ENCODE measurements around the gene POMGNT1.
"Not testable (repeated sequence)": the region's sequence is repeated elsewhere in the genome, so short reads cannot be mapped to it uniquely, and the experiment has no call there.

The POMGNT1 gene

DNA sequence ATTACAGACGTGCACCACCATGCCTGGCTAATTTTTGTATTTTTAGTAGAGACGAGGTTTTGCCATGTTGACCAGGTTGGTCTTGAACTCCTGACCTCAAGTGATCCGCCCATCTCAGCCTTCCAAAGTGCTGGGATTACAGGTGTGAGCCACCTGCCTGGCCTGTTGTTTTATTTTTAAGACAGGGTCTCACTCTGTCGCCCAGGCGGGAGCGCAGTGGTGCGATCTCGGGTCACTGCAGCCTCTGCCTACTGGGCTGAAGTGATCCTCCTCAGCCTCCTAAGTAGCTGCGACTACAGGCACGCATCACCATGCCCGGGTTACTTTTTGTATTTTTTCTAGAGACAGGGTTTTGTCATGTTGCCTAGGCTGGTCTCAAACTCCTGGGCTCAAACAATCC lies 24.8 kb upstream of the POMGNT1 start:
- ChIA-PET CTCF (interaction anchor here (0.6 to 6.2 kb wide), 38 partner anchors 9 to 884 kb away, joined by 3 to 71 read pairs (median 6); partner anchors contain the start of genes LURAP1, NSUN4, P3R3URF and POMGNT1), POLR2A (interaction anchor here (0.5 to 1.3 kb wide), 7 partner anchors 9 to 540 kb away, joined by 3 to 7 read pairs (median 3); partner anchors contain the start of genes PIK3R3 and RAD54L)
- TF ChIP-seq ZNF121 (tag by site-specific recombination; IDR thresholded peaks at IDR 0.05) = peak; percentile 34; the same call in 1 of the 2 replicates
- not testable (repeated sequence) for H3K4me3 ChIP-seq (ENCODE audit: low read depth, low read length); H3K9me3 ChIP-seq (ENCODE audit: control insufficient read depth, insufficient read depth, low read depth, low read length); H3K36me3 ChIP-seq (ENCODE audit: control insufficient read depth in 2 of 2, insufficient read depth in 1 of 2, low read length in 2 of 2); H3K4me1 ChIP-seq (ENCODE audit: control insufficient read depth, insufficient read depth, low read length); H3K27ac ChIP-seq (ENCODE audit: extremely low read depth, low read depth, low read length)

DNA sequence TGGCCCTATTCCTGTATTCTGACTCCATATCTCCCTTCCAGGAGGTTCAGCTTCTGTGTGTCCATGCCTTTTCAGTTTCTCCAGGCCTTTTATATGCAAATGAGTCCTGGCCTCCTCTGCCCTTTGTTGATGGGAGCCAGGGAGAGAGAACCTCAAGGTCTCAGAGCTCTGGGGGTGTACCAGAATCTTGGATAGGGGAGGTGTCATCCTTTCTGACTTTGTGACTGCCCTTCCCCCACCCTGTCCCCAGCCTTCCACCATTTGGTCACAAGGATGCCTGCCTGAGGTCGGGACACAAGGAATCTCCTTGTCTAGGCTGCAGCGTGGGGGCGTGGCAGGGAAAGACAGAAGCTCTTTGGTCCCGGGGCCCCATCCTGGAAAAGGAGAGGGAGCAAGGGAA lies 23.5 kb upstream of the POMGNT1 start:
- H3K4me3 ChIP-seq (ENCODE audit: low read depth, low read length) = no peak overlapping the region
- no peak overlapping the region for H3K27ac ChIP-seq (ENCODE audit: extremely low read depth, low read depth, low read length)
- ChIA-PET CTCF (interaction anchor here (0.7 to 6.2 kb wide), 6 partner anchors 11 to 186 kb away, joined by 3 to 70 read pairs (median 7); partner anchors contain the start of gene LURAP1), POLR2A (interaction anchor here (0.8 kb wide), 1 partner anchor 38 kb away, joined by 4 read pairs; no protein-coding TSS in a partner anchor)
- H3K4me1 ChIP-seq (ENCODE audit: control insufficient read depth, insufficient read depth, low read length) = no peaks in the 10 kb centered on the region
- TF ChIP-seq ZBTB20 (tag by site-specific recombination; IDR thresholded peaks at IDR 0.05) = 0 out of 2 replicates have a peak, but pooled peaks have one; percentile 41
- TF ChIP-seq, protein P1, sequence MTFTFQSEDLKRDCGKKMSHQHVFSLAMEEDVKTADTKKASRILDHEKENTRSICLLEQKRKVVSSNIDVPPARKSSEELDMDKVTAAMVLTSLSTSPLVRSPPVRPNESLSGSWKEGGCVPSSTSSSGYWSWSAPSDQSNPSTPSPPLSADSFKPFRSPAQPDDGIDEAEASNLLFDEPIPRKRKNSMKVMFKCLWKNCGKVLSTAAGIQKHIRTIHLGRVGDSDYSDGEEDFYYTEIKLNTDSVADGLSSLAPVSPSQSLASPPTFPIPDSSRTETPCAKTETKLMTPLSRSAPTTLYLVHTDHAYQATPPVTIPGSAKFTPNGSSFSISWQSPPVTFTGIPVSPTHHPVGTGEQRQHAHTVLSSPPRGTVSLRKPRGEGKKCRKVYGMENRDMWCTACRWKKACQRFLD (tag by site-specific recombination; IDR thresholded peaks at IDR 0.05) = no peak
- peaks cover 0 to 6% of the 10 kb centered on the region in 2 experiments; a peak in 1 of 3 replicates for H3K36me3 ChIP-seq (ENCODE audit: control insufficient read depth in 2 of 2, insufficient read depth in 1 of 2, low read length in 2 of 2)
- no peaks in the 10 kb centered on the region for H3K9me3 ChIP-seq (ENCODE audit: control insufficient read depth, insufficient read depth, low read depth, low read length)

DNA sequence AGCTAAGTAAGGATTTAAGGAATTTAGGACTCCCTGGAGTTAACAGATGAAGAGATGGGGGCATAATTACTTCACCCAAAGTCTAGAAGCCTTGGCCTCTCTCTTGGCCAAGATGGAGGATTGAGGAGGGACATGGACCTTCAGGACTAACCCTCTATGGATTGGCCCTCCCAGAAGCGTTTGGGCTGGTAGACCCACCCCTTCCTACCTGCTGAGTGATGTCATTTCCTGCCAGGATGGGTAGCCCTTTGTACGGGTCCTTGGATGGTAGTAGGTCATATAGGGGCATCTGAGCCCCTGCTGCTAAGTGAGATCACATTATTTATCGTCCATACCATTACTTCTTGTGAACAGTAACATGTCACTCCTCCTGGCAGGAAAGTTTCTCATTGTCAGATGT lies 22.6 kb upstream of the POMGNT1 start:
- Histone ChIP-seq H3K4me3 (ENCODE audit: low read depth, low read length) (no peak overlapping the region), H3K4me1 (ENCODE audit: control insufficient read depth, insufficient read depth, low read length) (no peaks in the 10 kb centered on the region), H3K27ac (ENCODE audit: extremely low read depth, low read depth, low read length) (no peak overlapping the region), H3K36me3 (ENCODE audit: control insufficient read depth in 2 of 2, insufficient read depth in 1 of 2, low read length in 2 of 2) (peaks cover 0 to 6% of the 10 kb centered on the region in 2 experiments; a peak in 1 of 3 replicates), H3K9me3 (ENCODE audit: control insufficient read depth, insufficient read depth, low read depth, low read length) (no peaks in the 10 kb centered on the region)
- no peak for TF ChIP-seq ZSCAN23 (tag by site-specific recombination; IDR thresholded peaks at IDR 0.05)
- TF ChIP-seq, protein P2, sequence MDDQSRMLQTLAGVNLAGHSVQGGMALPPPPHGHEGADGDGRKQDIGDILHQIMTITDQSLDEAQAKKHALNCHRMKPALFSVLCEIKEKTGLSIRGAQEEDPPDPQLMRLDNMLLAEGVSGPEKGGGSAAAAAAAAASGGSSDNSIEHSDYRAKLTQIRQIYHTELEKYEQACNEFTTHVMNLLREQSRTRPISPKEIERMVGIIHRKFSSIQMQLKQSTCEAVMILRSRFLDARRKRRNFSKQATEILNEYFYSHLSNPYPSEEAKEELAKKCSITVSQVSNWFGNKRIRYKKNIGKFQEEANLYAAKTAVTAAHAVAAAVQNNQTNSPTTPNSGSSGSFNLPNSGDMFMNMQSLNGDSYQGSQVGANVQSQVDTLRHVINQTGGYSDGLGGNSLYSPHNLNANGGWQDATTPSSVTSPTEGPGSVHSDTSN (CRISPR knock-in tag; IDR thresholded peaks at IDR 0.05) = no peak
- peak; percentile 31; the same call in 1 of the 2 replicates for TF ChIP-seq SP2 (tag by site-specific recombination; IDR thresholded peaks at IDR 0.05)
- POLR2A ChIA-PET = no interaction called here
- CTCF ChIA-PET = interaction anchor here (1.3 to 6.2 kb wide), 4 partner anchors 12 to 185 kb away, joined by 3 to 70 read pairs (median 28); partner anchors contain the start of gene LURAP1

DNA sequence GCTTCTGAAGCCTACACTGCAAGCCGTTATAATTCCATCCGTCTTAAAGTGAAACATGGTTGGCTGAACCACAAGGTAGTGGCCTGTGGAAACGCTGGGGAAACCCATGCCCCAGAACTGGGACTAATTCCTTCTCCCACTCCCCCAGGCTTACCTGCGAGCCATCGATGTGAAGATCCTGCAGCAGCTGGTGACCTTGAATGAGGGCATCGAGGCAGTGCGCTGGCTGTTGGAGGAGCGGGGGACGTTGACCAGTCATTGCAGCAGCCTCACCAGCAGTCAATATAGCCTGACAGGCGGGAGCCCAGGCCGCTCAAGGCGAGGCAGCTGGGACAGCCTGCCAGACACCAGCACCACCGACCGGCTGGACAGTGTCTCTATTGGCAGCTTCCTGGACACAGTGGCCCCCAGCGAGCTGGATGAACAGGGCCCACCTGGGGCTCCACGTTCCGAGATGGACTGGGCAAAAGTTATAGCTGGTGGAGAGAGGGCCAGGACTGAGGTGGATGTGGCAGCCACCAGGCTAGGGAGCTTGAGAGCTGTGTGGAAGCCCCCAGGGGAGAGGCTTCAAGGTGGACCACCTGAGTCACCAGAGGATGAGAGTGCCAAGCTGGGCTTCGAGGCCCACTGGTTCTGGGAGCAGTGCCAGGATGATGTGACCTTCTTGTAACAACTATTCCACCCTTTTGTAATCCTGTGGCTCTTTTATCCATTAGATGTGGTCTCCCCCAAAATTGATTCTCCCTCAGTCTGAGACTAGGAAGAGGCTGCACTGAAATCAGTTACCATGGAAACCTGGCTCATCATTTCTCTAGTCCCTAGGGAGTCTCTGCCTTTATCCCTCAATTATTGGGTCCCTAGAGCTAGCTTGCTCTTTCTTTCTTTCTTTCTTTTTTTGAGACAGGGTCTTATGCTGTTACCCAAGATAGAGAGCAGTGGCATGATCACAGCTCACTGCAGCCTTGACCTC lies 21.6 kb upstream of the POMGNT1 start:
- CTCF ChIA-PET = interaction anchor here (0.6 to 6.2 kb wide), 4 partner anchors 15 to 184 kb away, joined by 7 to 70 read pairs (median 30); partner anchors contain the start of gene LURAP1
- no peaks in the 10 kb centered on the region for H3K9me3 ChIP-seq (ENCODE audit: control insufficient read depth, insufficient read depth, low read depth, low read length)
- no peak overlapping the region for H3K4me3 ChIP-seq (ENCODE audit: low read depth, low read length)
- TF ChIP-seq KLF10 (tag by site-specific recombination; IDR thresholded peaks at IDR 0.05) (no peak), EGR2 (tag by site-specific recombination; IDR thresholded peaks at IDR 0.05; ENCODE audit: low read depth) (no peak), HOXA7 (CRISPR knock-in tag; IDR thresholded peaks at IDR 0.05; ENCODE audit: borderline replicate concordance) (no peak), ZNF660 (tag by site-specific recombination; IDR thresholded peaks at IDR 0.05) (no peak), ZNF473 (tag by site-specific recombination; IDR thresholded peaks at IDR 0.05) (no peak), MEIS1 (CRISPR knock-in tag; IDR thresholded peaks at IDR 0.05; ENCODE audit: borderline replicate concordance) (no peak), GLIS2 (tag by site-specific recombination; IDR thresholded peaks at IDR 0.05) (0 out of 2 replicates have a peak, but pooled peaks have one; percentile 14), ZBTB48 (tag by site-specific recombination; IDR thresholded peaks at IDR 0.05) (peak; percentile 50; the same call in 1 of the 2 replicates), ZNF664 (tag by site-specific recombination; IDR thresholded peaks at IDR 0.05) (no peak)
- TF ChIP-seq, protein P3, sequence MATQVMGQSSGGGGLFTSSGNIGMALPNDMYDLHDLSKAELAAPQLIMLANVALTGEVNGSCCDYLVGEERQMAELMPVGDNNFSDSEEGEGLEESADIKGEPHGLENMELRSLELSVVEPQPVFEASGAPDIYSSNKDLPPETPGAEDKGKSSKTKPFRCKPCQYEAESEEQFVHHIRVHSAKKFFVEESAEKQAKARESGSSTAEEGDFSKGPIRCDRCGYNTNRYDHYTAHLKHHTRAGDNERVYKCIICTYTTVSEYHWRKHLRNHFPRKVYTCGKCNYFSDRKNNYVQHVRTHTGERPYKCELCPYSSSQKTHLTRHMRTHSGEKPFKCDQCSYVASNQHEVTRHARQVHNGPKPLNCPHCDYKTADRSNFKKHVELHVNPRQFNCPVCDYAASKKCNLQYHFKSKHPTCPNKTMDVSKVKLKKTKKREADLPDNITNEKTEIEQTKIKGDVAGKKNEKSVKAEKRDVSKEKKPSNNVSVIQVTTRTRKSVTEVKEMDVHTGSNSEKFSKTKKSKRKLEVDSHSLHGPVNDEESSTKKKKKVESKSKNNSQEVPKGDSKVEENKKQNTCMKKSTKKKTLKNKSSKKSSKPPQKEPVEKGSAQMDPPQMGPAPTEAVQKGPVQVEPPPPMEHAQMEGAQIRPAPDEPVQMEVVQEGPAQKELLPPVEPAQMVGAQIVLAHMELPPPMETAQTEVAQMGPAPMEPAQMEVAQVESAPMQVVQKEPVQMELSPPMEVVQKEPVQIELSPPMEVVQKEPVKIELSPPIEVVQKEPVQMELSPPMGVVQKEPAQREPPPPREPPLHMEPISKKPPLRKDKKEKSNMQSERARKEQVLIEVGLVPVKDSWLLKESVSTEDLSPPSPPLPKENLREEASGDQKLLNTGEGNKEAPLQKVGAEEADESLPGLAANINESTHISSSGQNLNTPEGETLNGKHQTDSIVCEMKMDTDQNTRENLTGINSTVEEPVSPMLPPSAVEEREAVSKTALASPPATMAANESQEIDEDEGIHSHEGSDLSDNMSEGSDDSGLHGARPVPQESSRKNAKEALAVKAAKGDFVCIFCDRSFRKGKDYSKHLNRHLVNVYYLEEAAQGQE (tag by site-specific recombination; IDR thresholded peaks at IDR 0.05) = peak; percentile 18; the same call in 1 of the 2 replicates
- H3K4me1 ChIP-seq (ENCODE audit: control insufficient read depth, insufficient read depth, low read length) = no peaks in the 10 kb centered on the region
- H3K27ac ChIP-seq (ENCODE audit: extremely low read depth, low read depth, low read length) = no peak overlapping the region
- POLR2A ChIA-PET = interaction anchor here (0.5 kb wide), 1 partner anchor 392 kb away, joined by 3 read pairs; no protein-coding TSS in a partner anchor
- H3K36me3 ChIP-seq (ENCODE audit: control insufficient read depth in 2 of 2, insufficient read depth in 1 of 2, low read length in 2 of 2) = peaks cover 0 to 6% of the 10 kb centered on the region in 2 experiments; a peak in 1 of 3 replicates
